SK-N-SH treated with all-trans-retinoic acid at 6 μM for 48 hours (cell line): ENCODE data around the gene FITM1.

ENCODE experiments used
- OSR1 ChIP-seq: fragments of 250-450 bp; sonication (Bioruptor Pico); IDR thresholded peaks from 2 replicates; pipeline ENCODE4 v1.8.0; 2022; ENCODE audit warnings: moderate library complexity, mild to moderate bottlenecking, inconsistent platforms
- SNAI2 ChIP-seq: fragments of 250-450 bp; sonication (Bioruptor Pico); IDR thresholded peaks from 2 replicates; pipeline ENCODE4 v1.5.0; 2020; ENCODE audit warnings: mild to moderate bottlenecking, moderate library complexity
- TOX ChIP-seq: fragments of 250-450 bp; sonication (Bioruptor Pico); IDR thresholded peaks from 2 replicates; pipeline ENCODE4 v1.8.0; 2021; ENCODE audit warnings: mild to moderate bottlenecking, moderate library complexity, borderline replicate concordance
- ZFP3 ChIP-seq: fragments of 250-450 bp; sonication (Bioruptor Pico); IDR thresholded peaks from 2 replicates; pipeline ENCODE4 v1.5.0; 2020; ENCODE audit warnings: mild to moderate bottlenecking, moderate library complexity
- ZNF565 ChIP-seq: fragments of 450-650 bp; formaldehyde crosslinking; conservative IDR thresholded peaks from 2 replicates; pipeline ENCODE4 v1.5.0; 2020; ENCODE audit warnings: low read depth, mild to moderate bottlenecking, moderate library complexity
- ZNF8 ChIP-seq: fragments of 450-650 bp; formaldehyde crosslinking; IDR thresholded peaks from 2 replicates; pipeline ENCODE4 v1.5.0; 2020; ENCODE audit warnings: mild to moderate bottlenecking, moderate library complexity
- TF ChIP-seq, protein P1 (sequence below): fragments of 250-450 bp; sonication (Bioruptor Pico); IDR thresholded peaks from 2 replicates; pipeline ENCODE4 v1.8.0; 2020; ENCODE audit warnings: mild to moderate bottlenecking, moderate library complexity, borderline replicate concordance

DNA sequence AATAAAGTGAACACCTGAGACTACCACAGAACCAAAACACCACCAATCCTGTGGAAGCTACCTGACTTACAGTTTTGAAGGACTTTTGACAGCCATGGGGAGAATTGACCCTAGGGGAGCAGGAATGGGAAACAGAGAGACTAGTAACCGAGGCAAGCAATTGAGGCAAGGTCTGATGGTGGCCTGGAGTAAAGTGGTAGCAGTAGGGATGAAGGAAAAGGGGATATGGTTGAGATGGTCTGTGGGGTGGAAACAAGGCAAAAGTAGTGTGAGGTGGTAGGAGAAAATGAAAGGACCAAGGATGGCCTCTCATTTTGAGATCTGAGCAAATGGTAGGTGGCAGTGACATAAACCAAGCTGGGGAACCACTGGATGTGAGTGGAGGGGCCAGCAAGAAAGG is 26.4 kb downstream of the FITM1 start:
- TF ChIP-seq OSR1 (CRISPR knock-in tag) (no peak), TOX (CRISPR knock-in tag) (no peak), SNAI2 (no peak), ZFP3 (CRISPR knock-in tag) (no peak), ZNF8 (CRISPR knock-in tag) (no peak), ZNF565 (no peak)
- TF ChIP-seq, protein P1, sequence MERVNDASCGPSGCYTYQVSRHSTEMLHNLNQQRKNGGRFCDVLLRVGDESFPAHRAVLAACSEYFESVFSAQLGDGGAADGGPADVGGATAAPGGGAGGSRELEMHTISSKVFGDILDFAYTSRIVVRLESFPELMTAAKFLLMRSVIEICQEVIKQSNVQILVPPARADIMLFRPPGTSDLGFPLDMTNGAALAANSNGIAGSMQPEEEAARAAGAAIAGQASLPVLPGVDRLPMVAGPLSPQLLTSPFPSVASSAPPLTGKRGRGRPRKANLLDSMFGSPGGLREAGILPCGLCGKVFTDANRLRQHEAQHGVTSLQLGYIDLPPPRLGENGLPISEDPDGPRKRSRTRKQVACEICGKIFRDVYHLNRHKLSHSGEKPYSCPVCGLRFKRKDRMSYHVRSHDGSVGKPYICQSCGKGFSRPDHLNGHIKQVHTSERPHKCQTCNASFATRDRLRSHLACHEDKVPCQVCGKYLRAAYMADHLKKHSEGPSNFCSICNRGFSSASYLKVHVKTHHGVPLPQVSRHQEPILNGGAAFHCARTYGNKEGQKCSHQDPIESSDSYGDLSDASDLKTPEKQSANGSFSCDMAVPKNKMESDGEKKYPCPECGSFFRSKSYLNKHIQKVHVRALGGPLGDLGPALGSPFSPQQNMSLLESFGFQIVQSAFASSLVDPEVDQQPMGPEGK (CRISPR knock-in tag) = no peak
